Measurements from ENCODE around the gene NOS1AP. TPM values are rescaled to one million over a fixed set of nuclear protein-coding genes. Genes with fewer than 3 reads are reported as not detected.

NOS1AP gene
- total and polyA plus RNA-seq, 8 donors, result 0.25 to 13.8 (median 6.2) TPM

DNA sequence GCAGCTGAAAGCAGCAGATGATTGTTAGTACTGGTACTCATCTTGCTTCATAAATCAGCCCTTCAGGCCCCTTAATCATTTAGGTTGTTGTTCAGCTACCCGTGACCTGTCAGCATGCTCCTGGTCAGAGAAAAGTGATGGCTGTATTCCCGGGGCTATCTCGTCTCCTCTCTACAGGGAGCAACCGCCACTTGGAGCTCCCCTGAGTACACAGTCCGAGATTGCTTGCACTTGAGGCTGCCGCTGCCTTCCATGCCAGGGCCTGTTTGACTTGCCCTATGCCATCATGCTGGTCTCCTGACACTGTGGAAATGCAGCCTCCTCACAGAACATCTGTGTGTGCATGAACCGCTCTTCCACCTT, 209.6 kb downstream of the NOS1AP start:
- no peaks in the 10 kb centered on the region for H3K27me3 ChIP-seq
- intact Hi-C loops (cut with DNase I; ENCODE audit: low total_unique reads), result loop anchor here (10.0 kb wide), 1 partner anchor 224 kb away; no protein-coding TSS in a partner anchor
- H3K4me3 ChIP-seq, result no peak overlapping the region
- no peaks in the 10 kb centered on the region for H3K9me3 ChIP-seq
- WGBS, 5 donors, result 40 to 58% (median 49%) methylated on average over 7 of the region's 7 CpGs
- TF ChIP-seq POLR2AphosphoS5 (IDR thresholded peaks at IDR 0.05), result no peak
- TF ChIP-seq, protein P1, sequence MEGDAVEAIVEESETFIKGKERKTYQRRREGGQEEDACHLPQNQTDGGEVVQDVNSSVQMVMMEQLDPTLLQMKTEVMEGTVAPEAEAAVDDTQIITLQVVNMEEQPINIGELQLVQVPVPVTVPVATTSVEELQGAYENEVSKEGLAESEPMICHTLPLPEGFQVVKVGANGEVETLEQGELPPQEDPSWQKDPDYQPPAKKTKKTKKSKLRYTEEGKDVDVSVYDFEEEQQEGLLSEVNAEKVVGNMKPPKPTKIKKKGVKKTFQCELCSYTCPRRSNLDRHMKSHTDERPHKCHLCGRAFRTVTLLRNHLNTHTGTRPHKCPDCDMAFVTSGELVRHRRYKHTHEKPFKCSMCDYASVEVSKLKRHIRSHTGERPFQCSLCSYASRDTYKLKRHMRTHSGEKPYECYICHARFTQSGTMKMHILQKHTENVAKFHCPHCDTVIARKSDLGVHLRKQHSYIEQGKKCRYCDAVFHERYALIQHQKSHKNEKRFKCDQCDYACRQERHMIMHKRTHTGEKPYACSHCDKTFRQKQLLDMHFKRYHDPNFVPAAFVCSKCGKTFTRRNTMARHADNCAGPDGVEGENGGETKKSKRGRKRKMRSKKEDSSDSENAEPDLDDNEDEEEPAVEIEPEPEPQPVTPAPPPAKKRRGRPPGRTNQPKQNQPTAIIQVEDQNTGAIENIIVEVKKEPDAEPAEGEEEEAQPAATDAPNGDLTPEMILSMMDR (IDR thresholded peaks at IDR 0.05), result no peak
- no peak for TF ChIP-seq EP300 (IDR thresholded peaks at IDR 0.05)
- TF ChIP-seq POLR2A (IDR thresholded peaks at IDR 0.05), result no peak
- no peak for DNase-seq
- peaks cover 9 to 22% (median 14%) of the 10 kb centered on the region in 4 donors for H3K4me1 ChIP-seq
- no peaks in the 10 kb centered on the region for H3K36me3 ChIP-seq
- no peak overlapping the region for H3K27ac ChIP-seq

DNA sequence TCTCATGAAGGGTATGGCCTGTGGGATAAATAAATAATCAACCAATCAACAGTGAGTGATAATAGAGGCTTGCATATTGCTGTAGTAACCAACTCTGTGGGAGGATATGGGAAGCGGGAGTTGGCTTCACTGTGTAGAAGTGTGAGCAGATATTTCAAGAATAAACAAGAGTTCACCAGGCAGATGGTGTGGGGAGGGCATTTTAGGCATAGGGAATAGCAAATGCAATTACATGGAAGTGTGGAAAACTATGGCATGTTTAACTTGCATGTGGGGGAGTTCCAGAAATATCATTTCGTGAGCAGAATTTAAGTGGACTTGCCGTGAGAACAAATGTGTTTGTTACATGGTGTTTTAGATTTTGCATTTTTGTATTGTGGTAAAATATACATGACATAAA, 211.9 kb downstream of the NOS1AP start:
- H3K4me3 ChIP-seq, result no peak overlapping the region
- no peaks in the 10 kb centered on the region for H3K9me3 ChIP-seq
- H3K36me3 ChIP-seq, result no peaks in the 10 kb centered on the region
- H3K4me1 ChIP-seq, result peaks cover 18 to 42% (median 31%) of the 10 kb centered on the region in 4 donors
- no peak overlapping the region for H3K27ac ChIP-seq
- no peak for DNase-seq
- no peaks in the 10 kb centered on the region for H3K27me3 ChIP-seq
- TF ChIP-seq EP300 (IDR thresholded peaks at IDR 0.05) (no peak), POLR2A (IDR thresholded peaks at IDR 0.05) (no peak), POLR2AphosphoS5 (IDR thresholded peaks at IDR 0.05) (no peak)
- TF ChIP-seq, protein P1 (IDR thresholded peaks at IDR 0.05), result no peak
- intact Hi-C loops (cut with DNase I; ENCODE audit: low total_unique reads), result no loop called here
- WGBS, 5 donors, result 83 to 97% (median 87%) methylated on average over 3 of the region's 3 CpGs

DNA sequence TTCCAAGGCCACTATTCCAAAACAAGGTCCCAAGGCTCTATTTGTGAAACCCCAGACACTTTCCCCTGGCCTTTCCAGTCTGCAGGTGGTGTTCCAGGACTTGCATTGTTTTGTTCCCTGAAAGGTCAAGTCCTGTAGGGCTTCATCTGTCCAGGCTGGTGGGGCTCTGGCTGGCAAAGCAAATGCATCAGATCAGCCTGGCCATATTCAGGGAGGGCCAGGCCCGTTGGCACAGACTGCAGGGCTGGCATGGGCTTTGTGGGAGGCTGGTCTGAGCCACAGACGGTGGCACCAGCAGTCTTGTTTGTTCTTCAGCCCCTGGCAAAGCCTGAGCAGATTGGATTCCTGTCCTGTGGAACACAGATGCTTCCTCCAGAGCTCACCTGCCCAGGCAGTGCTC, 214.2 kb downstream of the NOS1AP start:
- Histone ChIP-seq H3K4me1 (peaks cover 18 to 42% (median 31%) of the 10 kb centered on the region in 4 donors), H3K27ac (peak overlapping the region; percentile 67 to 85 (median 84)), H3K9me3 (no peaks in the 10 kb centered on the region), H3K27me3 (no peaks in the 10 kb centered on the region), H3K36me3 (no peaks in the 10 kb centered on the region), H3K4me3 (no peak overlapping the region)
- TF ChIP-seq POLR2A (IDR thresholded peaks at IDR 0.05), result no peak
- peak in 2 of 3 donors; percentile 4 to 43 for TF ChIP-seq POLR2AphosphoS5 (IDR thresholded peaks at IDR 0.05)
- 25 to 50% (median 40%) methylated on average over 2 of the region's 2 CpGs for WGBS, 5 donors
- intact Hi-C loops (cut with DNase I; ENCODE audit: low total_unique reads), result no loop called here
- peak in 1 of 2 donors; percentile 67 for DNase-seq

DNA sequence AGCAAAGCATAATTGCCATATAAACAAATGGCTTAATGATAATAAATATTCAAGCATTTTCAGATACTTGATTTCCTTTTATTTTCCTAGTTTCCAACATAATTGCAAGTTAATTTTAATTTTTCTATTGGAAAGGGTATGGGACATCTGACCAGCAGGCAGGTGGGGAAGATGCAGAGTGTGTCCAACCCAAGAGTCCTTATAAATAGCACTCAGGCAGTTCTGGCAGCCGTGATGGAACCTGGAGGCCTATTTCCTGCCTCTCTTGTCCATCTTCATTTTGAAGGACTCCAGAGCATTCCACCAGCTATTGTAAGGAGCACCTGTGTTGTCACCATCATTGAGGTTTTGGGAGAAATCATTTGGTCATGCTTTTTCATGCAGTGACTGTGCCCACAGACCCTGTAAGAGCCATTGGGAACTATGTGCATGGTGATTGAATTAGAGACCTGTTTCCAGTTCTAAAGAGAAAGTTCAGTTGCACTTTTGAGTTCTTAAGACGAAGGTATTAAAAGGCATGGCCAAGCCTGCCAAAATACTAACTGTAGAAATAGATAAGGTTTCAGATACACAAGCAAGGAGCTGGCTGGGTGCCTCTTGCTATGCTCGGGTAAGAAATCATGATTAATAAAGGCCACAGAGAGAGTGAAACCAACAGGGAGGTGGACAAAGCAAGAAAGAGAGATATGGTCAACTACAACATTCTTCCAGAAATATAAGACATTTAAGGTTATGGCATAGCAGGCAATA, 214.9 kb downstream of the NOS1AP start:
- Histone ChIP-seq H3K36me3 (no peaks in the 10 kb centered on the region), H3K27ac (peak overlapping the region; percentile 77 to 85 (median 84)), H3K4me3 (peak overlapping the region in 1 of 4 donors; percentile 20), H3K9me3 (no peaks in the 10 kb centered on the region), H3K4me1 (peaks cover 18 to 37% (median 28%) of the 10 kb centered on the region in 4 donors), H3K27me3 (no peaks in the 10 kb centered on the region)
- WGBS, 5 donors, result 21 to 52% (median 30%) methylated on average over 3 of the region's 3 CpGs
- TF ChIP-seq POLR2AphosphoS5 (IDR thresholded peaks at IDR 0.05) (peak in 1 of 3 donors; percentile 39), POLR2A (IDR thresholded peaks at IDR 0.05) (no peak)
- intact Hi-C loops (cut with DNase I; ENCODE audit: low total_unique reads), result no loop called here
- peak; percentile 47 to 86 for DNase-seq

DNA sequence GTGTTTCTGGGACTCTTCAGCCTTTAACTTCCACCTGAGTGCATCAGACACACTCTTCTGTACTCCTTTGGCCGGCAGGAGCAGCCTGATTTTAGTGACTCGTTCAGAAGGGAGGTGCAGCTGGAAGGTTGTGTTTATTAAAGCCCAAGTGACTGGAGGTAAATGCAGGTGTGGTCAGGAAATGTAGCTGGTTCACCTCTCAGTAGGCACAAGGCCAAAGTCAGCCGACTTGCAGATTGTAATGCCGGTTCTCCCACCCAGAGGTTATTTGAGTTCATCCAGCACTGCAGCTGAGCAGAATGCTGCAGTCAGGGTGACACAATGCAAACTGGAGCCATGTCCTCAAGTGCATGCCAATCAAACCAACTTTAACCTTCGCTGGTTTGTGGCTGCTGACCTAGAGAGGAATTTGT, 215.7 kb downstream of the NOS1AP start:
- WGBS, 5 donors, result 15 to 36% (median 26%) methylated on average over 4 to 5 of the region's 5 CpGs

More for the DNA sequence above, 215.7 kb downstream of the NOS1AP start:
- TF ChIP-seq POLR2AphosphoS5 (IDR thresholded peaks at IDR 0.05), result peak; percentile 5 to 92 (median 76)
- TF ChIP-seq, protein P1 (IDR thresholded peaks at IDR 0.05), result no peak
- peak; percentile 95 to 96 for DNase-seq
- intact Hi-C loops (cut with DNase I; ENCODE audit: low total_unique reads), result no loop called here
- Histone ChIP-seq H3K4me1 (peaks cover 18 to 36% (median 27%) of the 10 kb centered on the region in 4 donors), H3K27ac (peak overlapping the region; percentile 77 to 85 (median 84)), H3K36me3 (no peaks in the 10 kb centered on the region), H3K9me3 (no peaks in the 10 kb centered on the region), H3K4me3 (peak overlapping the region in 1 of 4 donors; percentile 20), H3K27me3 (no peaks in the 10 kb centered on the region)

All from stomach (tissue), 9 donors.